ENCODE data around the gene DPP4.
"Not testable (repeated sequence)": the region's sequence is repeated elsewhere in the genome, so short reads cannot be mapped to it uniquely, and the experiment has no call there.

The DPP4 gene

DNA sequence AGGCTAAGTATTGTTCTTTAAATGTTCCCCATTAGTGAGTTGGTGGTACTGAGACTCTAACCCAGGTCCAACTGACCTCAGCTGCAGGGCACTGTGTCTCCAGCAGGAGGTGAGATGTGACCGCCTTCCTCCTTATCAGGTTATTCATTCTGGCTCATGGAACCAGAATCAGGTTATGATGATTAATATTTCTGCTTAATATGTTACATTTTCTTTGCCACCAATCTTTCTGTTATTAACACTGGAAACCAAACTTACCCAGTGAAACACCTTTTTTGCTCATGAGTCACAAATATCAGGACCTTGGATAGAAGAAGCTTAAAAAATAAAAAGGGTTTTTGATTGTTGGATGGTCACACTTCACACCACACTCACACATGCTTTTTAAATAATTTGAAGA, 85.4 kb downstream of the DPP4 start:
- no peak for DNase-seq (ENCODE audit: low spot score)

DNA sequence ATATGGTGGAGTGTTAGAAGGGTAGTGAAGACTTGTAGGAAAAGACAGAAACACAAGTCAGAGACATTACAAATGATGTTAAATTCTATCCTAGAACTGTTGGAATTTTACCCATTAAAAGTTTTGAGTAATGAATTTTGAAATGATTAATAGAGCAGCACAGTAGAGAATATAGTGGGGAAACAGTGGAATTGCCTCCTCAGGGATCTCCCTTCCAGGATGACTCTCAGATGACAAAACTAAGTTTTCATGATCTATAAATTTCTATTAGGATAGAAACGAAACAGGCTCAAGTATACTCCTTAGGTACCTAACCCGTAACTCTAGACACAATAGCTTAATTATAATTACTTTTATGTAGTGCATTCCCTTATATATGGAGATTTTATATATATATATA, 86.7 kb downstream of the DPP4 start:
- no peak for DNase-seq (ENCODE audit: low spot score)

GRCh38 chr2:161983866-161984265, 90.1 kb downstream of the DPP4 start:
- DNase-seq (ENCODE audit: low spot score): no peak

DNA sequence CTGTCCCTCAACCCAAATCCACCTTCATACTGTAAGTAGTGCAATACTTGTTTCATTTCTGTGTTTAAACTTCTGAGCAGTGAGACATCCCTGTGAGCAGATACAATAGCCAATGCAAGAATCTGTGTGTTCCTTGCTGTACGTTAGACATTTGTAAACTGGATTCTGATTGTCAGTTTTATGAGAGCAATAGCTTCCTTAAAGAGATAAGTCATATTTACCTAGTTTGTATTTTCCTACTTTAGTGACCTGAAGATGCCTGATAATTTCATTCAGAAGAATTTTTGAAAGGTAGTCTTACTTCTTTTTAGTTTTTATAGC, 90.7 kb downstream of the DPP4 start:
- DNase-seq (ENCODE audit: low spot score): no peak

DNA sequence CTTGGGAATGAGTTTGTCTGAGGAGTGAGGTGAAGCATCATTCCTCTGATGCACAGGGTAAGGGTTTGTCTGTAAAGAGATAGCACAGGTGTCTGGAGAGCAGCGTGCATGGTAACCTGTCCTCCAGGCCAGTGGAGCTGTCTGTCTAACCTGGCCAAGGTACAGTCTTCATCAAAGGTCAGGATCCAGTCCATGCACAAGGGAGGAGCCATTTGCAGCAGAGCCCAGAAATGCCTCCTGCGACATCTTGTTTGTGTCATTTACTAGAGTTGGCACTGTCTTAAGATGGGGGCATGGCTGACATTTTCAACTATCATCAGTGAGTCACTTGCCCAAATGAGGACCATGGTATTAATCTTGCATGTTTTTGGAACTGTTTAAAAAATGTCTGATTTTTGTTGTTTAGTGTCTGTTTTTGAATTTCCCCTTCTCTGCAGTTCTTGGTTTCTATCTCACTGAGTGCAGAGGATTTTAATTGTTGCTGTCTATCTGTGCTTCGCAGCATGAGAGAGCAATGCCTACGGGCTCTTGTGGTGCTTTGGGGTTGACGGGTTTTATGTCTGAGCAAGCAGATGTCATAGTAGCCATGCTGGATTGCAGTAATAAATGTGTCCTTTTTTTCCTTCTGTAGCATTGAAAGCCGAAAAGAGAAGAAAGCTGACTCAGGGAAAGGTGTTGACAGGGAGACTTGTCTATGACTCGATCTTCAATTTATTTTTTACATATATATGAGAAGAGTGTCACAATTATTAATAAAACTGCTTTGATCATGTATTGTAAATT, 91.3 kb downstream of the DPP4 start:
- DNase-seq (ENCODE audit: low spot score): no peak

GRCh38 chr2:161981679-161982250, 92.2 kb downstream of the DPP4 start:
- DNase-seq (ENCODE audit: low spot score): peak; percentile 42

GRCh38 chr2:161980976-161981375, 93.0 kb downstream of the DPP4 start:
- no peak for DNase-seq (ENCODE audit: low spot score)

DNA sequence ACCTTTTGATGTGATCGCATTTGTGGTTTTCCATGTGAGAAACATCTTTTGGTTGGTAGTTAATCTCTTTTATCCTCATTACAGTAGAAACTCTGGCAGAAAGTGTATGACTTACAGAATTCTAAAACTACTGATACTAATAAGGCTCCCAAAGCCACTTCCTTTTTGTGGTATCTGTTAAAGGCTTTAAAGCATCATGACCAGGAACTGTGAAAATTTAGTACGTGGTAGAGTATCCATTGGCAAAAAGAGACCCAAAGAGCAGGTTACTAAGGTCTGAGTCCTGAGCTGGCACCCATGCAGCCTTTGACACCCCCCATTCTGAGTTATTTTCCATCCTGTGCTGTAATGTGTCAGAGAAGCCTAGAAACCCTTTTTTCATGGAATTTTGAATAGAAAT, 94.5 kb downstream of the DPP4 start:
- DNase-seq (ENCODE audit: low spot score): no peak

DNA sequence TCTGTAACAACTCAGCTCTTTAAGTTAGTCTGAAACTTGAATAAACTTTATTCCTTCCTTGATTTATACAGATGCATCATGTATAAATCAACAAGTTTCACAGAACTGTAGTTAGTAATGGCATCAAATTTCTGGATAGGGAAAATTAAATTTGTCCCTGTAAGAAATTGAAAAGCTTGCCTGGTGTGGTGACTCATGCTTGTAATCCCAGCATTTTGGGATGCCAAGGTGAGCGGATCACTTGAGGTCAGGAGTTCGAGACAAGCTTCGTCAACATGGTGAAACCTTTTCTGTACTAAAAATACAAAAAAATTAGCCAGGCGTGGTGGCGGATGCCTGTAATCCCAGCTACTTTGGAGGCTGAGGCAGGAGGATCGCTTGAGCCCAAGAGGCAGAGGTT, 96.1 kb downstream of the DPP4 start:
- not testable (repeated sequence) for DNase-seq (ENCODE audit: low spot score)

DNA sequence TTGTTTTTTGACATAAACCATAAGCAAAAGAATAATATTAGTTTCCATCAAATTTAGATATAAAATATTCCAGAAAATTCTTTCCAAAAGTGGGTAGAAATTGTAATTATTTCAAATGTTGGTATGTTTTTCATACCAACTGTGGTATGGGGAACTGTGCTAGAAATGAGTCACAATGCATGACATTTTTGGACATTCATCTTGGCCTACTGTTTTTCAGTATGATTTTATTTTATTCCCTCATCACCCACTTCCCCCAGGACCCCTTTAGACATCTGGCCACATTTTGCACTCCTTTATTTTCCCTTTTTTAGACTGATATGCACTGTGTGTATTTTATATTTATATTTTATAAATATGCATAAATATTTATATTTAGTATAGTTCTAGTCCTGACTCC, 97.1 kb downstream of the DPP4 start:
- DNase-seq (ENCODE audit: low spot score): no peak

GRCh38 chr2:161976295-161976694, 97.7 kb downstream of the DPP4 start:
- DNase-seq (ENCODE audit: low spot score): no peak

DNA sequence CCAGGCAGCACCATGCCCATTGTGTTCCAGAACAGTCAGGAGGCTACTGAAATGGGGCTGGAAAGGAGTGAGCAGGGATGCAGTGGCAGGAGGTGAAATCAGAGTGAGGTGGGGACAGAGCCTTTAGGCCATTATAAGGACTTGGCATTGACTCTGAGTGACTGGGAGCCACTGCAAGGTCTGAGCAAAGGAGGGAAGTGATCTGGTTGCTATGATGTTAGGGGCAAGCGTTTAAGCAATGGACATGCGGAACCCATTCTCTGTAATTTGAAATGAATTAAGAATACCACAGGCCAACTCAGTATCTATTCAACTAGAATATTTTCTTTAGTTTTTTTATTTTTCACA, 98.2 kb downstream of the DPP4 start:
- no peak for DNase-seq (ENCODE audit: low spot score)

GRCh38 chr2:161975062-161975812, 98.8 kb downstream of the DPP4 start:
- no peak for DNase-seq (ENCODE audit: low spot score)

DNA sequence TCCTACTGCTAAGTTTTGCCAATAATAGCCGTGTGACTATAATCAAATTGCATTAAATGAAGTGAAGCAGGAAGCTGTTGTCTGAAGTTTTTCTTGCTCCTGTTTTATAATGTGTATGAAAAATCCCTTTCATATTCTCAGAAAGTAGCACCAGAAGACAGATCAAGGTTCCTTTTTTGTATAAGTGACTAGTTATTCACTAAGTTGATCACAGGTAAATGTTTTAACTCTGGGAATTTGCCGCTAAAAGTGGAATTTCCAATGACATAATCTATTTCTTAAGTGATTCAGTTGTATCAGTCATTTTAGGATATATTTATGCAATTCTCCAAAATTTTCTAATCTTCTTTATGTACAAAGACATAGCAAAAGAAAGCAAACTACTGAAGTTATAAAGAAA, 99.6 kb downstream of the DPP4 start:
- no peak for DNase-seq (ENCODE audit: low spot score)

DNA sequence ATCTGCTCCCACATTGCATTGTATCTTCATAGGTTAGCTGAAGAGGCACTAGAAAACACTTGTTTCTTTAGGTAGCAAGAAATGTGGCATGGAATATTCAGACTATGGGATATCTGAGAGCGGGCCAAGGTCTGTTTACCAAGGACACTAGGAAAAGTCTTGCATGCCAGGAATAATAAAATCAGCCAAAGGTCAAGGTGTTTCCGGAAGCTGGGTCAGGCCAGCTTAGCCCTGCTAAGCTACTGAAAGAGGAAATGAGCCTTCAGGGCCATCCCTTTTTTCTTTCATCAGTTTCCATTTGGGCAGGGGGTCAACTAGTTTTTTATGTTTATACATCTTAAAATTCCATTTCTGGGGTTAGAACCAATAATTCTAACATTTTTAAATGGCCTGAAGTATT, 101.1 kb downstream of the DPP4 start:
- no peak for DNase-seq (ENCODE audit: low spot score)

DNA sequence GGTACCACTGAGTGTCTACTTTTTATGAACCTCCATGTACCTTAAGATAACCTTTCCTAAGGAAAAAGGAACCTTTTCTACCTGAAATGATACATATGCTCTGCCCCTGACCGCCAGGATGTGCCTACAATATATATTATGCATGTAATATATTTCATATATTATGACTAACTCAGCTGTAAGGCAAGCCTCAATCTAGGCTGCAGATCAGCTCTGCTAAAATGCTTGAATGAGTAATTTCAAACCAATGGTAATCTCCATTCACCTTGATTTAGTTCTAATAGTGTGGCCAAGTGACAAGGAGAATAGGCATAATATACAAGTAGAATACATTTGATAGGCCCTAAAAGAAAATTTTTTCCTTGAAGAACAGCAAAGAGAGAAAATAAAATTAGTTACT, 101.8 kb downstream of the DPP4 start:
- DNase-seq (ENCODE audit: low spot score): no peak

GRCh38 chr2:161971551-161971950, 102.5 kb downstream of the DPP4 start:
- DNase-seq (ENCODE audit: low spot score): no peak

GRCh38 chr2:161969159-161969558, 104.9 kb downstream of the DPP4 start:
- no peak for DNase-seq (ENCODE audit: low spot score)

- no peak for DNase-seq (ENCODE audit: low spot score)
These were observed 108.0 kb downstream of the DPP4 start for GRCh38 chr2:161965994-161966393.

- DNase-seq (ENCODE audit: low spot score): no peak
These were observed 109.9 kb downstream of the DPP4 start for GRCh38 chr2:161964160-161964559.

- DNase-seq (ENCODE audit: low spot score): no peak
These were observed 111.9 kb downstream of the DPP4 start for GRCh38 chr2:161962160-161962559.

DNA sequence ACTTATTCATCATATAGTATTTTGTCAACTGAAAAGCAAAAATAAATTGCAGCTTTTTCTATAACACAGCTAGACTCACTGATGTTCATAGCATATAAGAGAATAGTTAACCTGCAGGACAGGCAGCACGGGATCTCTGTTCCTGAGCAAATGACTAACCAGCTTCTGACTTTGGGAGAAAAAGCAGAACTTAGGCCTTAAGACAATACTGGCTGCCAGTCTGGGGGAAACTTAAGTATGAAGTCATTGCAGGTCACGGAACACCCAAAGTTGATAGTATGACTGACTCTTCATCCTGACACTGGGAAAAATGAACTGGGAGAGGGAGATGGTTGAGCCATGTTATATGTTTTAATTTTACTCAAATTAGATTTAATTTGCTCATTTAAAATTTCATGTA, 113.0 kb downstream of the DPP4 start:
- no peak for DNase-seq (ENCODE audit: low spot score)

GRCh38 chr2:161956738-161957137, 117.3 kb downstream of the DPP4 start:
- no peak for DNase-seq (ENCODE audit: low spot score)

DNA sequence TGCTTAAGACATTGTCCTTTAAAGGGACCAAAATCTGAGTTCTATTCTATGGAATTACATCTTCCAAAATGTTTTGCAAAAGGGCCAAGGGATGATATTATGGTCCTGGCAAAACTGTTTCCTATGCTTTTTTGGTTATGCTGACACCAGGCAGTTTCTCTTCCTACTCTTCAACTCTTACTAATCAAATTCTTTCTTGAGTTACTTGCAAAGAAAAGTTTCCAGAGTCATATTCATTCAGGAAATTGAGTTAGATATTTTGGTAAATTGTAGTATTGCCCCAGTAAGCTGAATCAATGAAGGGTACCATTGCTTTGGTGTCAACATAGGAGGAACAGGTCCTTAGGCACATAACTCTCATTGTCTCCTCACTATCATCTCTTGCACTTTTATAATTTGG, 118.8 kb downstream of the DPP4 start:
- no peak for DNase-seq (ENCODE audit: low spot score)

Data from cerebellar cortex (tissue), 1 donor.